Testis (tissue), 2 donors: ENCODE measurements around the gene BICD2.

Experiments used
- CTCF ChIP-seq, 3 experiments: fragments of 450-650 bp in 2 of 3; fragments of 200-600 bp in 1 of 3; sonication (generic) in 1 of 3; IDR thresholded peaks; one replicate each; pipeline ENCODE4 v1.5.1; 2016 to 2019; ENCODE audit warnings: antibody characterized with exemption in 3 of 3, mild to moderate bottlenecking in 2 of 3, moderate library complexity in 1 of 3
- POLR2A ChIP-seq: fragments of 450-650 bp; IDR thresholded peaks from one replicate; pipeline ENCODE4 v1.6.1; 2017; ENCODE audit warnings: antibody characterized with exemption, mild to moderate bottlenecking, moderate library complexity

DNA sequence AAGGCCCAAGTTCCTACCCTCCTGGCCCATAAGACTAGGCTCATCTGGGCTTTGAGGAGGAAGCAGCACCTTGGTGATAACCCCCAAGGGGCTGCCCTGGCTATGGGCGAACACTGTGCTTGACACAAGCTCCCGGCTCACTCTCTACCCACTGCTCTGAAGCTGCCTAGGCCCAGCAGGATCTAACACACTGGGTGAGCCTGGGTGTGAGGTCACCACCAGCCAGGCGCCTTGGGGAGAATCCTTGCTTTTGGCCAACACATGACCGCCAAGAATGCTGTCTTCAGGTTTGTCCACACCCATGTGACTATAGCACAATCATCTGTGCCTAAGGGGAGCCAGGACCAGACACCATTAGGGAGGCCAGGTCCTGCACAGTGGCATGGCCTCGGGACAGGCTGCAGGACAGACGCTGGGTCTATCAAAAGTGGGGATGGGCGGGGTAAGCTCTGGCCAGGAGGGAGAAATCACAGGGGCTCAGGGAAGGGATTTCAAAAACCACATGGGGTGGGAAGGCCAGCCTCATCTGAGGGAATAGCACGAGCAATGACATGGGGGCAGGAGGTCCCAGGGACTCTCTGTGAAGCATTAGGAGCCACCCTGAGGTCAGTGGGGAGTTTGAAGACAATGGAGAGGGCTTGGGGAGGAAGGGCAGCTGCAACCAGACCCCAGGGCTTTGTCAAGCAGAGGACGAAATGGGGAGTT lies 29.6 kb downstream of the BICD2 start:
- TF ChIP-seq POLR2A (no peak), CTCF (IDR thresholded peaks at IDR 0.05) (no peak)
